NCI-H774 (cell line): ENCODE measurements around the gene CCDC68.
A peak's percentile ranks its signal among the peaks of the same experiment; 100 is the strongest.
"Not testable (repeated sequence)": the region's sequence is repeated elsewhere in the genome, so short reads cannot be mapped to it uniquely, and the experiment has no call there.

Experiments used
- DNase-seq: peaks from one replicate; lab custom pipeline; 2025; lab: John Stamatoyannopoulos, UW

Gene CCDC68

GRCh38 chr18:54958704-54959625 is at the start of gene CCDC68:
TSS of gene CCDC68 (minus strand) at chr18:54959461. CDS start at chr18:54942791, 16,670 bp downstream.
- DNase-seq, result no peak

GRCh38 chr18:55007602-55008001 is 48.3 kb upstream of the CCDC68 start:
- DNase-seq, result no peak

GRCh38 chr18:55003695-55004094 is 44.4 kb upstream of the CCDC68 start:
- DNase-seq, result no peak

GRCh38 chr18:55002261-55002660 is 43.0 kb upstream of the CCDC68 start:
- DNase-seq, result no peak

- DNase-seq, result no peak
These were observed 42.2 kb upstream of the CCDC68 start for GRCh38 chr18:55001394-55002024.

GRCh38 chr18:55000529-55000928 is 41.3 kb upstream of the CCDC68 start:
- DNase-seq, result no peak

GRCh38 chr18:54999016-54999415 is 39.8 kb upstream of the CCDC68 start:
- DNase-seq, result no peak

GRCh38 chr18:54995421-54996143 is 36.3 kb upstream of the CCDC68 start:
- DNase-seq, result no peak

GRCh38 chr18:54991981-54992380 is 32.7 kb upstream of the CCDC68 start:
- DNase-seq, result no peak

GRCh38 chr18:54984908-54985307 is 25.6 kb upstream of the CCDC68 start:
- DNase-seq, result no peak

- DNase-seq, result no peak
These were observed 24.5 kb upstream of the CCDC68 start for GRCh38 chr18:54983791-54984190.

GRCh38 chr18:54983041-54983686 is 23.9 kb upstream of the CCDC68 start:
- peak; percentile 5 for DNase-seq

- no peak for DNase-seq
These were observed 21.8 kb upstream of the CCDC68 start for GRCh38 chr18:54981076-54981475.

GRCh38 chr18:54975598-54975997 is 16.3 kb upstream of the CCDC68 start:
- no peak for DNase-seq

- DNase-seq, result no peak
These were observed 13.8 kb upstream of the CCDC68 start for GRCh38 chr18:54973046-54973445.

GRCh38 chr18:54968807-54969206 is 9.5 kb upstream of the CCDC68 start:
- no peak for DNase-seq

GRCh38 chr18:54968237-54968636 is 9.0 kb upstream of the CCDC68 start:
- DNase-seq, result not testable (repeated sequence)

- DNase-seq, result no peak
These were observed 8.5 kb upstream of the CCDC68 start for GRCh38 chr18:54967786-54968185.

- DNase-seq, result no peak
These were observed 5.5 kb upstream of the CCDC68 start for GRCh38 chr18:54964741-54965140.

GRCh38 chr18:54962919-54963645 is 3.8 kb upstream of the CCDC68 start:
- DNase-seq, result no peak

GRCh38 chr18:54961868-54962267 is 2.6 kb upstream of the CCDC68 start:
- DNase-seq, result no peak
